Activated CD4-positive, alpha-beta memory T cell treated with anti-CD3 and anti-CD28 coated beads for 36 hours (primary cell): ENCODE results near the gene DAB2IP. TPM values are rescaled to one million over a fixed set of nuclear protein-coding genes. Genes with fewer than 3 reads are reported as not detected.

ENCODE experiments used
- CTCF ChIA-PET: fragments of 350-600 bp; sonication (Branson Sonifier 250); formaldehyde crosslinking; loops from one replicate; lab custom pipeline; 2021; ENCODE audit warnings: antibody characterized with exemption, inconsistent platforms; lab: Charles Lee
- POLR2A ChIA-PET: fragments of 350-600 bp; sonication (Branson Sonifier 250); formaldehyde crosslinking; loops from one replicate; lab custom pipeline; 2021; ENCODE audit warnings: antibody characterized with exemption; lab: Charles Lee
- DNase-seq: peaks from one replicate; pipeline ENCODE4 v3.0.0-alpha.2; 2020
- H3K27ac Mint-ChIP-seq: one replicate; pipeline ENCODE4 v1.8.0; 2021; ENCODE audit warnings: mixed read lengths
- H3K27me3 Mint-ChIP-seq: one replicate; pipeline ENCODE4 v1.8.0; 2021; ENCODE audit warnings: mixed read lengths
- H3K36me3 Mint-ChIP-seq: one replicate; pipeline ENCODE4 v1.8.0; 2021; ENCODE audit warnings: mixed read lengths
- H3K4me1 Mint-ChIP-seq: one replicate; pipeline ENCODE4 v1.8.0; 2021; ENCODE audit warnings: low read depth, mixed read lengths
- H3K4me3 Mint-ChIP-seq: one replicate; pipeline ENCODE4 v1.8.0; 2021; ENCODE audit warnings: mild to moderate bottlenecking, mixed read lengths
- H3K9me3 Mint-ChIP-seq: one replicate; pipeline ENCODE4 v1.8.0; 2021; ENCODE audit warnings: mixed read lengths
- intact Hi-C: fragments of 100-400 bp; cut with micrococcal nuclease; formaldehyde crosslinking; loops from one replicate; pipeline ENCODE4 v1.15.1; 2023
- total RNA-seq, 2 experiments: library from RNA; stranded (reverse); gene quantifications; one replicate each; pipeline ENCODE4 v1.2.3, GENCODE V29; 2021

The DAB2IP gene
- total RNA-seq, 2 experiments from 2014 or later = not detected

DNA sequence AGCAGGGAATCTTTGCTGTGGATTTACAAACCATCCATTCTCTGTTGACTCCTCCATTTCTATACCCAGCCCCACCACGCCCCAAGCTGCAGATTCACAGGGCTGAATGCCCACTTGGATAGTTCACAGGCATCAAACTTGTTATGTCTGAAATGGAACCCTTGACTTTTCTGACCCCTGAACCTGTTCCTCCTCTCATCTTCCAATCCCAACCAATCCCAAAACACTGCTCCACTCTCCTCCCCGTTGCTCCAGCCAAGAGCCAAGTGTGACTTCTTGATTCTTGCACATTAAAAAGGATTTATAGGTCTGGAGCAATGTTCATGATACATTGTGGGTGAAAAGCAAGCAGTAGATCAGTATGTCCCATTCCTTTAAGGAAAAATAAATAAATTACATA lies 145.6 kb downstream of the DAB2IP start:
- H3K9me3 Mint-ChIP-seq = no peaks in the 10 kb centered on the region
- no peaks in the 10 kb centered on the region for H3K4me1 Mint-ChIP-seq
- no peak overlapping the region for H3K27ac Mint-ChIP-seq
- no peak for DNase-seq
- no peaks in the 10 kb centered on the region for H3K36me3 Mint-ChIP-seq
- intact Hi-C loops = no loop called here
- CTCF ChIA-PET = no interaction called here
- peaks cover 1% of the 10 kb centered on the region for H3K27me3 Mint-ChIP-seq
- no peak overlapping the region for H3K4me3 Mint-ChIP-seq
- POLR2A ChIA-PET = no interaction called here

GRCh38 chr9:121798941-121799340 lies 147.5 kb downstream of the DAB2IP start:
- ChIA-PET POLR2A (no interaction called here), CTCF (no interaction called here)
- peaks cover under 1% of the 10 kb centered on the region for H3K9me3 Mint-ChIP-seq
- peaks cover 2% of the 10 kb centered on the region for H3K27me3 Mint-ChIP-seq
- intact Hi-C loops = no loop called here
- H3K27ac Mint-ChIP-seq = no peak overlapping the region
- H3K36me3 Mint-ChIP-seq = no peaks in the 10 kb centered on the region
- no peaks in the 10 kb centered on the region for H3K4me1 Mint-ChIP-seq
- peak; percentile 5 for DNase-seq
- H3K4me3 Mint-ChIP-seq = no peak overlapping the region

DNA sequence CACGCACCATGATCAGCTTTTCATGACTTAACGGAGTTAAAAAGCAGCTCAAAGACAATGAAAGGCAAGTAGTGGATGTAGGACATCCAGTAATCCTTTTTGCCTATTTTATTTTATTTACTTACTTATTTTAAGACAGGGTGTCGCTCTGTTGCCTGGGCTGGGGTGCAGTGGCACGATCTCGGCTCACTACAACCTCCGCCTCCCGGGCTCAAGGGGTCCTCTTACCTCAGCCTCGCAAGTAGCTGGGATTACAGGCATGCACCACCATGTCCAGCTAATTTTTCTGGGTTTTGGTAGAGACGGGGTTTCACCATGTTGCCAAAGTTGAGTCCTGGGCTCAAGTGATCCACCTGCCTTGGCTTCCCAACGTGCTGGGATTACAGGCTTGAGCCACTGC lies 148.9 kb downstream of the DAB2IP start:
- peaks cover 1% of the 10 kb centered on the region for H3K36me3 Mint-ChIP-seq
- intact Hi-C loops = no loop called here

GRCh38 chr9:121801579-121801978 lies 150.1 kb downstream of the DAB2IP start:
- intact Hi-C loops = no loop called here
- peaks cover 3% of the 10 kb centered on the region for H3K27me3 Mint-ChIP-seq
- H3K4me3 Mint-ChIP-seq = no peak overlapping the region
- peaks cover 11% of the 10 kb centered on the region for H3K9me3 Mint-ChIP-seq
- peaks cover 1% of the 10 kb centered on the region for H3K36me3 Mint-ChIP-seq
- DNase-seq = no peak
- ChIA-PET CTCF (no interaction called here), POLR2A (no interaction called here)
- no peaks in the 10 kb centered on the region for H3K4me1 Mint-ChIP-seq
- no peak overlapping the region for H3K27ac Mint-ChIP-seq

More for the DNA sequence above, 148.9 kb downstream of the DAB2IP start:
- H3K9me3 Mint-ChIP-seq = peaks cover 11% of the 10 kb centered on the region
- ChIA-PET CTCF (no interaction called here), POLR2A (no interaction called here)
- no peak overlapping the region for H3K4me3 Mint-ChIP-seq
- no peak for DNase-seq
- H3K4me1 Mint-ChIP-seq = no peaks in the 10 kb centered on the region
- peaks cover 3% of the 10 kb centered on the region for H3K27me3 Mint-ChIP-seq
- no peak overlapping the region for H3K27ac Mint-ChIP-seq

- no peak for DNase-seq
- Mint-ChIP-seq H3K36me3 (peaks cover 1% of the 10 kb centered on the region), H3K4me3 (no peak overlapping the region), H3K4me1 (no peaks in the 10 kb centered on the region), H3K27ac (no peak overlapping the region), H3K9me3 (peaks cover 11% of the 10 kb centered on the region), H3K27me3 (peaks cover 3% of the 10 kb centered on the region)
- POLR2A ChIA-PET = no interaction called here
- intact Hi-C loops = no loop called here
- CTCF ChIA-PET = no interaction called here
Observed at GRCh38 chr9:121802753-121803152, 151.3 kb downstream of the DAB2IP start.

GRCh38 chr9:121807069-121807822 lies 155.8 kb downstream of the DAB2IP start:
- intact Hi-C loops = no loop called here
- H3K4me1 Mint-ChIP-seq = no peaks in the 10 kb centered on the region
- H3K27ac Mint-ChIP-seq = no peak overlapping the region
- H3K27me3 Mint-ChIP-seq = peaks cover 2% of the 10 kb centered on the region
- peaks cover 1% of the 10 kb centered on the region for H3K36me3 Mint-ChIP-seq
- CTCF ChIA-PET = no interaction called here
- no peak for DNase-seq
- POLR2A ChIA-PET = no interaction called here
- H3K4me3 Mint-ChIP-seq = no peak overlapping the region
- H3K9me3 Mint-ChIP-seq = peaks cover 11% of the 10 kb centered on the region

DNA sequence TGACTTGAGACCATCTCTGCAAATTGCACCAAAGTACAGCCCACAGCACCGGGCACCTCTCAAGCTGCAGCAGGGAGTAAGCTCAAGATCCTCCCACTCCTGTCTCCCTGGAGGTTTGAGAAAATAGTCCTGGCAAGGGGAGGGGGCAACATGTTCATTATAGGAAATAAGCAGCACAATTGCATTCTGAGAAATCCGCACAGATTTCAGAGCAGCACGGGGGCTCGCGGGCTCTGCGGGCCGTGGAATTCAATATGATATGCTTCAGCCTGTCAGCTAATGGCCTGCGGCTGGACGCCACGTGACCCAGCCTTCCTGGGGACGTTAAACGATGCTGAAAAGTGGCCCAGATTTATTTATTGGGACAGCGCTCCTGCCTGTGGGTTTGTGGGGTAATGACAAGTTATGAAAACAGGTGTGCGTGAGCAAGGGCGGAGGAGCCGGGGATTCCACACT lies 156.4 kb downstream of the DAB2IP start:
- POLR2A ChIA-PET = no interaction called here
- no peak overlapping the region for H3K27ac Mint-ChIP-seq
- peaks cover 1% of the 10 kb centered on the region for H3K36me3 Mint-ChIP-seq
- H3K9me3 Mint-ChIP-seq = peaks cover 11% of the 10 kb centered on the region
- DNase-seq = no peak
- intact Hi-C loops = no loop called here
- H3K4me1 Mint-ChIP-seq = no peaks in the 10 kb centered on the region
- CTCF ChIA-PET = no interaction called here
- H3K4me3 Mint-ChIP-seq = no peak overlapping the region
- peaks cover 2% of the 10 kb centered on the region for H3K27me3 Mint-ChIP-seq

DNA sequence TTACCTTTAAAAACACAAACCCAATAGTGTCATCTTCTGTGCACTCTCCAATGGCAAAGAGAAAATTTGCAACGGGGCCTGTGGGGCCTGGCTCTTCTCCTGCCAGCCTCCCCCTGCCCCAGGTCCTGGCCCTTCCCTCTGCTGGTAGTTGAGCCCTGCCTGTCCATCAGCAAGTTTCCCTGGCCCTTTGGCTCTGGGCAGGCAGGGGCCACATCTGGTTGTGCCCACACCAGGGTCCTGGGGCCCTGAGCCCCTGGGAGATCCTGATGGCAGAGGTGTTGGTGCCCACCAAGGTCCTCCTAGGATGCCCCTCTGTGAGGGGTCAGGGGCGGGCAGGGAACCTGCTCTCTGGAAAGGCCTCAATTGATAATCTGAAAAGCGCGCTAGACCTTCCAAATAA lies 157.3 kb downstream of the DAB2IP start:
- intact Hi-C loops = no loop called here
- Mint-ChIP-seq H3K36me3 (peaks cover 1% of the 10 kb centered on the region), H3K27ac (no peak overlapping the region), H3K4me1 (no peaks in the 10 kb centered on the region), H3K9me3 (peaks cover 11% of the 10 kb centered on the region), H3K4me3 (no peak overlapping the region), H3K27me3 (peaks cover 2% of the 10 kb centered on the region)
- no peak for DNase-seq
- POLR2A ChIA-PET = no interaction called here
- CTCF ChIA-PET = no interaction called here

DNA sequence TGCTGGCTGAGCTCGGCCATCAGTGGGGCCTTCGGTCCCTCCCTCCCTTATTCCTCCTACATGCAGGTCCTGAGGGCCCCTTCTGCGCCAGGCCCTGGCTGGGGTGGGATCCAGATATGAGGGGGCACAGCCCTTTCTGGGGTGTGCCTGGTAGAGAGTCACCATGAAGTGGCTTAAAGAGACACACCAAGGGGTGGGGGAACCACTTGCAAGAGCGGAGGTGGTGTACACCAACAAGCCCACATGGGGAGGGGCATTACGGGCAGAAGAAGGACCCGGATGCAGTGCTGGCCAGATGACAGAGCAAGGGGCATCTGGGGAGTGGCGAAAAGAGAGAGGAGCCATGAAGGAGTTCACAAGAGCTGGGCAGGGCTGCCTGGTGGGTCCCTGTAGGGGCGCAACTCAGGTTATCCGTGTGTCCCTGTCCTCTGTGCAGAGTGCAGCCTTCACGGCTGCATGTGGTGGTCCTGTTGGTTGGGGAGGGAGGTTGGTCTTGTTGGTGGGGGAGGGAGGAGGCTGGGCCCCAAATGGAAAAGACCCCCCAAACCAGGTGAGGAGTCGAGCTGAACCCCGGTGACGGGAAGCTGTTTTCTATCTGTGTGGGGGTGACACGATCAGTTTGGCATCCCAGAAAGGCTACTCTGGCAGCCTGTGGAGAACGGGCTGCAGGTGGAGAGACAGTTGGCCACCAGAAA lies 158.1 kb downstream of the DAB2IP start:
- POLR2A ChIA-PET = no interaction called here
- intact Hi-C loops = no loop called here
- peaks cover 5% of the 10 kb centered on the region for H3K9me3 Mint-ChIP-seq
- no peaks in the 10 kb centered on the region for H3K27me3 Mint-ChIP-seq
- DNase-seq = no peak
- H3K36me3 Mint-ChIP-seq = peaks cover 1% of the 10 kb centered on the region
- H3K27ac Mint-ChIP-seq = no peak overlapping the region
- no peak overlapping the region for H3K4me3 Mint-ChIP-seq
- H3K4me1 Mint-ChIP-seq = no peaks in the 10 kb centered on the region
- CTCF ChIA-PET = no interaction called here

GRCh38 chr9:121810489-121810888 lies 159.1 kb downstream of the DAB2IP start:
- CTCF ChIA-PET = no interaction called here
- H3K4me3 Mint-ChIP-seq = no peak overlapping the region
- DNase-seq = no peak
- intact Hi-C loops = no loop called here
- no peaks in the 10 kb centered on the region for H3K9me3 Mint-ChIP-seq
- H3K27ac Mint-ChIP-seq = no peak overlapping the region
- no peaks in the 10 kb centered on the region for H3K4me1 Mint-ChIP-seq
- no peaks in the 10 kb centered on the region for H3K36me3 Mint-ChIP-seq
- H3K27me3 Mint-ChIP-seq = no peaks in the 10 kb centered on the region
- POLR2A ChIA-PET = no interaction called here

DNA sequence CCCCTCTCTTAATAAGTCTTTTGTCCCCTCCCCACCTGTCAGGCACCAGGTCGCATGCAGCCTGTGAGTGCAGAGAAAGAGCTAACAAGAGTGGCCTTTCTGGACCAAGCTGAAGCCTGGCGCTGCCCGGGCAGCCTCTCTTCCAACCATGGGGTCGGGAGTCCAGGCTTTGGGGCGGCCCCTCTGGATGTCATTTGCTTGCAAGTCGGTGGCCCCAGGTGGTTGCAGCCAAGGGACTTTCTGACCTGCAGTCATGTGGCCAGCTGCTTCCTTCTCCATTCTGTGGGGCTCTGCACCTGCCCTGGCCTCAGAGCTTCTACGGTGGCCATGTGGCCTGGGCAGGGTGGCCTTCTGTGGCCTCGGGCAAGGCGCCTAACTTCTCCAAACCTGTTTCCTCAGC lies 159.7 kb downstream of the DAB2IP start:
- no peaks in the 10 kb centered on the region for H3K36me3 Mint-ChIP-seq
- H3K27ac Mint-ChIP-seq = no peak overlapping the region
- intact Hi-C loops = no loop called here
- ChIA-PET POLR2A (no interaction called here), CTCF (no interaction called here)
- DNase-seq = no peak
- no peak overlapping the region for H3K4me3 Mint-ChIP-seq
- H3K4me1 Mint-ChIP-seq = no peaks in the 10 kb centered on the region
- H3K27me3 Mint-ChIP-seq = no peaks in the 10 kb centered on the region
- H3K9me3 Mint-ChIP-seq = no peaks in the 10 kb centered on the region

DNA sequence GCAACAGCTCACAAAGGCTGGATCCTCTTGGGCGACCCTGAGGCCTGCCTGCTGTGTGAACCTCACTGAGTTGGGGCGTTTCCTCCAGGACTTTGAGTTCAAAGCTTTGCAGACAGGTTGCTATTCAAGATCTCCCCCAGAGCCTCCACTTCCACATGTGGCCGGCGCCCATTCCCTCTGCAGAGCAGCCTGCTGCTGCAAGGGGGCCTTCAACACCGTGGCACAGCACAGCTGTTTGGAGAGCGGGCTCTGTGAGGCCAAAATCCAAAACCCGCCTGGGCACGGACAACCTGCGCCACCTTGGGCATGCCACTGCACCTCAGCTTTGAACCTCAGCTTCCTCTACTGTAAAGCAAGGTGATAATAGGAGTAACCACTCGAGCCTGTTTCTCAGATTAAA lies 160.3 kb downstream of the DAB2IP start:
- H3K27me3 Mint-ChIP-seq = no peaks in the 10 kb centered on the region
- H3K4me1 Mint-ChIP-seq = no peaks in the 10 kb centered on the region
- ChIA-PET POLR2A (no interaction called here), CTCF (no interaction called here)
- intact Hi-C loops = no loop called here
- H3K36me3 Mint-ChIP-seq = no peaks in the 10 kb centered on the region
- no peak overlapping the region for H3K27ac Mint-ChIP-seq
- H3K9me3 Mint-ChIP-seq = no peaks in the 10 kb centered on the region
- H3K4me3 Mint-ChIP-seq = no peak overlapping the region
- DNase-seq = no peak
